SK-N-SH (cell line): Measurements from ENCODE around the gene FOSB.

Experiments used
- CTCF ChIP-seq: fragments of 200-600 bp; sonication (generic); IDR thresholded peaks from 2 replicates; pipeline ENCODE4 v1.6.1; 2017; ENCODE audit warnings: antibody characterized with exemption, mild to moderate bottlenecking, moderate library complexity
- EP300 ChIP-seq, 2 experiments: IDR thresholded peaks; 2 replicates each; pipeline versions ENCODE4 v1.4.0 to v1.6.1; 2012; ENCODE audit warnings: borderline replicate concordance in 1 of 2, low read depth in 1 of 2, low read length in 1 of 2
- EZH2phosphoT487 ChIP-seq: fragments of 200-600 bp; sonication (generic); IDR thresholded peaks from 2 replicates; pipeline ENCODE4 v1.6.1; 2017; ENCODE audit warnings: low read depth, mixed run types, mild to moderate bottlenecking, antibody characterized with exemption, moderate library complexity, borderline replicate concordance
- JUND ChIP-seq: IDR thresholded peaks from 2 replicates; pipeline ENCODE4 v1.4.0; 2012
- MAX ChIP-seq: IDR thresholded peaks from 2 replicates; pipeline ENCODE4 v1.4.0; 2012; ENCODE audit warnings: low read depth
- NRF1 ChIP-seq: IDR thresholded peaks from 2 replicates; pipeline ENCODE4 v1.6.1; 2012; ENCODE audit warnings: low read depth, mild to moderate bottlenecking, low read length
- POLR2AphosphoS5 ChIP-seq: IDR thresholded peaks from 2 replicates; pipeline ENCODE4 v1.6.1; 2012; ENCODE audit warnings: low read depth, low read length
- SMC3 ChIP-seq: IDR thresholded peaks from 2 replicates; pipeline ENCODE4 v1.6.1; 2012; ENCODE audit warnings: low read depth, low read length, improper control_type of control experiment
- TAF1 ChIP-seq: IDR thresholded peaks from 2 replicates; pipeline ENCODE4 v1.6.1; 2012; ENCODE audit warnings: low read depth, mild to moderate bottlenecking, low read length, moderate library complexity, borderline replicate concordance
- TCF12 ChIP-seq: IDR thresholded peaks from 2 replicates; pipeline ENCODE4 v1.4.0; 2012

- no peak for TF ChIP-seq CTCF
- no peak for TF ChIP-seq JUND
- no peak for TF ChIP-seq MAX
- no peak for TF ChIP-seq SMC3
- no peak for TF ChIP-seq EZH2phosphoT487
- no peak for TF ChIP-seq NRF1
- TF ChIP-seq EP300 (IDR thresholded peaks at IDR 0.05; ENCODE audit: borderline replicate concordance in 1 of 2, low read depth in 1 of 2, low read length in 1 of 2): no peak
- no peak for TF ChIP-seq TCF12
- no peak for TF ChIP-seq TAF1
- no peak for TF ChIP-seq POLR2AphosphoS5
Observed at GRCh38 chr19:45419895-45420294, 47.9 kb upstream of the FOSB start.
